Endothelial cell of umbilical vein (primary cell): Measurements from ENCODE around the gene ABR. TPM values are rescaled to one million over a fixed set of nuclear protein-coding genes. Genes with fewer than 3 reads are reported as not detected.
A peak's percentile ranks its signal among the peaks of the same experiment; 100 is the strongest.

ENCODE experiments used
- BruUV-seq: library from RNA; stranded (reverse); fragments of 400-500 nt; replicated peaks from 2 replicates; lab custom pipeline; 2021; lab: Mats Ljungman, UMichigan
- CTCF ChIA-PET: fragments of 300-600, 350-600 bp; sonication (Branson Sonifier 250); formaldehyde crosslinking; loops from one replicate; lab custom pipeline; 2021; ENCODE audit warnings: antibody characterized with exemption, inconsistent platforms; lab: Charles Lee
- POLR2A ChIA-PET: fragments of 300-600, 350-600 bp; sonication (Branson Sonifier 250); formaldehyde crosslinking; loops from one replicate; lab custom pipeline; 2021; ENCODE audit warnings: antibody characterized with exemption, inconsistent platforms; lab: Charles Lee
- DNase-seq: peaks from one replicate; pipeline ENCODE4 v3.0.0-alpha.2; 2011; ENCODE audit warnings: low read depth, low spot score
- FAIRE-seq: peaks from 2 replicates; lab custom pipeline; 2011; peaks lifted over from hg19 to GRCh38; lab: Jason Lieb, UNC
- H2AFZ ChIP-seq: 2 replicates; pipeline ENCODE4 v1.6.0; 2012; ENCODE audit warnings: low read depth, low read length, control low read depth, inconsistent platforms
- H3K27ac ChIP-seq: 2 replicates; pipeline ENCODE4 v1.5.1; 2011; ENCODE audit warnings: low read depth, mild to moderate bottlenecking, control low read depth, low read length, moderate library complexity; ENCODE audit not compliant: insufficient read depth
- H3K27me3 ChIP-seq, 2 experiments: 2 replicates each; pipeline versions ENCODE4 v1.6.0 to v1.6.1; 2011; ENCODE audit warnings: low read length in 2 of 2, mixed read lengths in 1 of 2; ENCODE audit not compliant: control insufficient read depth in 2 of 2, insufficient read depth in 2 of 2
- H3K36me3 ChIP-seq, 2 experiments: 2 replicates in 1 of 2; 3 replicates in 1 of 2; pipeline ENCODE4 v1.5.1; 2011; ENCODE audit warnings: low read length in 2 of 2, mild to moderate bottlenecking in 1 of 2, moderate library complexity in 1 of 2; ENCODE audit not compliant: control insufficient read depth in 2 of 2, insufficient read depth in 2 of 2; ENCODE audit errors: extremely low read depth in 1 of 2
- H3K4me1 ChIP-seq: 3 replicates; pipeline ENCODE4 v1.5.1; 2011; ENCODE audit warnings: mild to moderate bottlenecking, low read length; ENCODE audit not compliant: control insufficient read depth, insufficient read depth; ENCODE audit errors: extremely low read depth
- H3K4me2 ChIP-seq: 2 replicates; pipeline ENCODE4 v1.6.1; 2011; ENCODE audit warnings: low read length, control low read depth, mixed read lengths; ENCODE audit not compliant: insufficient read depth
- H3K4me3 ChIP-seq, 3 experiments: fragments of 200-600 bp in 1 of 3; sonication (generic), shearing (Covaris generic) in 1 of 3; replicated peaks in 1 of 3; 2 replicates each; pipeline ENCODE4 v1.5.1; 2011 to 2016; ENCODE audit warnings: control low read depth in 3 of 3, low read length in 3 of 3, mild to moderate bottlenecking in 2 of 3, inconsistent platforms in 1 of 3, low read depth in 1 of 3, moderate library complexity in 1 of 3; ENCODE audit not compliant: insufficient read depth in 1 of 3
- H3K79me2 ChIP-seq: 2 replicates; pipeline ENCODE4 v1.6.0; 2012; ENCODE audit warnings: low read length, inconsistent platforms; ENCODE audit not compliant: control insufficient read depth, insufficient read depth
- H3K9ac ChIP-seq: replicated peaks from 2 replicates; pipeline ENCODE3; 2011; ENCODE audit warnings: low read length, control low read depth; ENCODE audit not compliant: insufficient read depth; ENCODE audit errors: extremely low read depth
- H3K9me1 ChIP-seq: replicated peaks from 3 replicates; pipeline ENCODE4 v1.6.0; 2011; ENCODE audit warnings: mild to moderate bottlenecking, low read length; ENCODE audit not compliant: control insufficient read depth, insufficient read depth; ENCODE audit errors: extremely low read depth
- H3K9me3 ChIP-seq: replicated peaks from 2 replicates; pipeline ENCODE4 v1.5.1; 2012; ENCODE audit warnings: low read length, inconsistent platforms; ENCODE audit not compliant: control insufficient read depth, insufficient read depth
- H4K20me1 ChIP-seq: replicated peaks from 2 replicates; pipeline ENCODE3; 2011; ENCODE audit warnings: mild to moderate bottlenecking, low read length; ENCODE audit not compliant: control insufficient read depth, insufficient read depth; ENCODE audit errors: extremely low read depth
- EZH2 ChIP-seq: IDR thresholded peaks from 2 replicates; pipeline ENCODE4 v1.6.1; 2012; ENCODE audit warnings: borderline replicate concordance, low read depth, mild to moderate bottlenecking, moderate library complexity, low read length, inconsistent platforms; ENCODE audit not compliant: severe bottlenecking
- FOS ChIP-seq: IDR thresholded peaks from 2 replicates; pipeline ENCODE4 v1.6.1; 2011; ENCODE audit warnings: mild to moderate bottlenecking, low read length, moderate library complexity, borderline replicate concordance; ENCODE audit not compliant: insufficient read depth
- GATA2 ChIP-seq: IDR thresholded peaks from 2 replicates; pipeline ENCODE4 v1.7.0; 2011; ENCODE audit warnings: low read depth, mild to moderate bottlenecking, moderate library complexity, mixed read lengths, low read length; ENCODE audit not compliant: insufficient read length, insufficient read depth
- JUN ChIP-seq: IDR thresholded peaks from 2 replicates; pipeline ENCODE4 v1.6.1; 2011; ENCODE audit warnings: borderline replicate concordance, low read depth; ENCODE audit not compliant: insufficient read length, insufficient read depth
- MAX ChIP-seq: IDR thresholded peaks from 2 replicates; pipeline ENCODE4 v1.6.1; 2011; ENCODE audit not compliant: insufficient read depth, insufficient read length
- MYC ChIP-seq: IDR thresholded peaks from one replicate; pipeline ENCODE4 v1.6.1; 2011; ENCODE audit warnings: mild to moderate bottlenecking, low read depth, low read length
- POLR2A ChIP-seq: IDR thresholded peaks from 2 replicates; pipeline ENCODE4 v1.6.1; 2012; ENCODE audit warnings: low read depth, mild to moderate bottlenecking, control low read depth, low read length
- POLR2AphosphoS5 ChIP-seq: IDR thresholded peaks from 2 replicates; pipeline ENCODE4 v1.6.1; 2012; ENCODE audit warnings: low read depth, mild to moderate bottlenecking, control low read depth, low read length, moderate library complexity; ENCODE audit not compliant: insufficient read depth
- dilution Hi-C: fragments of 300-500 bp; cut with MboI; formaldehyde crosslinking; loops from one replicate; pipeline ENCODE4 v1.15.0; 2019; ENCODE audit warnings: low sequenced_read_pairs; ENCODE audit not compliant: extremely low pct_ligation_motif_present
- intact Hi-C: fragments of 100-400 bp; cut with micrococcal nuclease; formaldehyde crosslinking; loops from one replicate; pipeline ENCODE4 v1.10.0; 2022
- polyA plus RNA-seq, 4 experiments: library from polyadenylated mRNA; depleted of rRNA in 3 of 4; stranded (reverse) in 3 of 4; unstranded in 1 of 4; fragments of >200 nt; gene quantifications; 2 replicates each; pipeline versions ENCODE4 v1.2.1 to v1.2.3, GENCODE V29; 2011 to 2012; ENCODE audit warnings: missing spikeins in 1 of 4
- total RNA-seq: library from RNA; stranded (reverse); gene quantifications from 2 replicates; pipeline ENCODE4 v1.2.3, GENCODE V29; 2021
- TF ChIP-seq, protein P1 (sequence below), 2 donors: IDR thresholded peaks; 1 replicate in 1 of 2; 2 replicates in 1 of 2; pipeline ENCODE4 v1.5.1; 2011; ENCODE audit warnings: low read length in 2 of 2, mild to moderate bottlenecking in 2 of 2, moderate library complexity in 2 of 2, control low read depth in 1 of 2, inconsistent platforms in 1 of 2, low read depth in 1 of 2; ENCODE audit not compliant: insufficient read depth in 1 of 2; ENCODE audit errors: extremely low read depth in 1 of 2

ABR gene
- total and polyA plus RNA-seq, 2 donors (not counting 3 experiments of a cell fraction or from before 2014, with no cell fraction given): 83.5 to 96.8 TPM

GRCh38 chr17:1005361-1005946 lies 174.3 kb downstream of the ABR start:
- no peak overlapping the region for H3K4me3 ChIP-seq
- H3K36me3 ChIP-seq: peaks cover 4 to 19% of the 10 kb centered on the region in 2 experiments
- intact Hi-C loops (loop anchor here (1.0 to 2.0 kb wide), 4 partner anchors 34 to 105 kb away; no protein-coding TSS in a partner anchor), dilution Hi-C loops (no loop called here)
- H3K27me3 ChIP-seq: no peaks in the 10 kb centered on the region
- peak overlapping the region; percentile 75 for H3K27ac ChIP-seq
- FAIRE-seq (peak; percentile 96), DNase-seq (peak; percentile 93)
- no TSS peak for BruUV-seq
- H3K4me2 ChIP-seq: peak overlapping the region; percentile 9
- peak overlapping the region; percentile 41 for H2AFZ ChIP-seq
- peaks cover 62% of the 10 kb centered on the region for H3K4me1 ChIP-seq
- H3K9me1 ChIP-seq: no peaks in the 10 kb centered on the region
- H3K79me2 ChIP-seq: no peaks in the 10 kb centered on the region
- H4K20me1 ChIP-seq: no peaks in the 10 kb centered on the region
- TF ChIP-seq POLR2A (peak; percentile 51), POLR2AphosphoS5 (peak; percentile 36)
- TF ChIP-seq, protein P1, sequence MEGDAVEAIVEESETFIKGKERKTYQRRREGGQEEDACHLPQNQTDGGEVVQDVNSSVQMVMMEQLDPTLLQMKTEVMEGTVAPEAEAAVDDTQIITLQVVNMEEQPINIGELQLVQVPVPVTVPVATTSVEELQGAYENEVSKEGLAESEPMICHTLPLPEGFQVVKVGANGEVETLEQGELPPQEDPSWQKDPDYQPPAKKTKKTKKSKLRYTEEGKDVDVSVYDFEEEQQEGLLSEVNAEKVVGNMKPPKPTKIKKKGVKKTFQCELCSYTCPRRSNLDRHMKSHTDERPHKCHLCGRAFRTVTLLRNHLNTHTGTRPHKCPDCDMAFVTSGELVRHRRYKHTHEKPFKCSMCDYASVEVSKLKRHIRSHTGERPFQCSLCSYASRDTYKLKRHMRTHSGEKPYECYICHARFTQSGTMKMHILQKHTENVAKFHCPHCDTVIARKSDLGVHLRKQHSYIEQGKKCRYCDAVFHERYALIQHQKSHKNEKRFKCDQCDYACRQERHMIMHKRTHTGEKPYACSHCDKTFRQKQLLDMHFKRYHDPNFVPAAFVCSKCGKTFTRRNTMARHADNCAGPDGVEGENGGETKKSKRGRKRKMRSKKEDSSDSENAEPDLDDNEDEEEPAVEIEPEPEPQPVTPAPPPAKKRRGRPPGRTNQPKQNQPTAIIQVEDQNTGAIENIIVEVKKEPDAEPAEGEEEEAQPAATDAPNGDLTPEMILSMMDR (IDR thresholded peaks at IDR 0.05; ENCODE audit: extremely low read depth in 1 of 2, insufficient read depth in 1 of 2, low read depth in 1 of 2, low read length in 2 of 2): no peak
- ChIA-PET POLR2A (no interaction called here), CTCF (interaction anchor here (0.6 to 10.2 kb wide), 6 partner anchors 9 to 117 kb away, joined by 3 to 265 read pairs (median 8); partner anchors contain the start of gene TIMM22)
- H3K9ac ChIP-seq: peak overlapping the region; percentile 55
- no peaks in the 10 kb centered on the region for H3K9me3 ChIP-seq

GRCh38 chr17:1004769-1005295 lies 174.9 kb downstream of the ABR start:
- TF ChIP-seq, protein P1 (IDR thresholded peaks at IDR 0.05; ENCODE audit: extremely low read depth in 1 of 2, insufficient read depth in 1 of 2, low read depth in 1 of 2, low read length in 2 of 2): no peak
- TF ChIP-seq POLR2AphosphoS5: no peak
- no peak for TF ChIP-seq GATA2
- TF ChIP-seq MYC: no peak
- no peak for TF ChIP-seq POLR2A
- no peak for TF ChIP-seq JUN
- TF ChIP-seq FOS: no peak
- TF ChIP-seq MAX: no peak
- no peak for TF ChIP-seq EZH2
- Histone ChIP-seq H3K9ac (no peak overlapping the region), H3K4me1 (peaks cover 65% of the 10 kb centered on the region), H3K4me3 (no peak overlapping the region), H3K9me3 (no peaks in the 10 kb centered on the region), H3K4me2 (no peak overlapping the region), H2AFZ (no peak overlapping the region), H3K27ac (peak overlapping the region; percentile 91), H3K36me3 (peaks cover 4 to 14% of the 10 kb centered on the region in 2 experiments), H3K79me2 (no peaks in the 10 kb centered on the region), H3K27me3 (no peaks in the 10 kb centered on the region), H3K9me1 (no peaks in the 10 kb centered on the region), H4K20me1 (no peaks in the 10 kb centered on the region)
- POLR2A ChIA-PET: no interaction called here
- no peak for DNase-seq
- no TSS peak for BruUV-seq
- CTCF ChIA-PET: interaction anchor here (0.6 to 10.2 kb wide), 7 partner anchors 22 to 126 kb away, joined by 3 to 265 read pairs (median 4); no protein-coding TSS in a partner anchor
- intact Hi-C loops: loop anchor here (1.0 to 2.0 kb wide), 4 partner anchors 34 to 106 kb away; no protein-coding TSS in a partner anchor
- peak; percentile 12 for FAIRE-seq
- dilution Hi-C loops: no loop called here
